Spleen (tissue), 11 donors: Measurements from ENCODE around the gene ANKS1B. TPM values are rescaled to one million over a fixed set of nuclear protein-coding genes. Genes with fewer than 3 reads are reported as not detected.

Experiments used
- DNase-seq: peaks from one replicate; pipeline ENCODE4 v3.0.0-alpha.2; 2020
- H3K27ac ChIP-seq, 8 donors: fragments of 200-600 bp; sonication (generic) in 7 of 8; 1 replicate in 4 of 8; 2 replicates in 4 of 8; pipeline versions ENCODE4 v1.5.0 to v1.8.0; 2016 to 2021; ENCODE audit warnings: inconsistent platforms in 4 of 8, mild to moderate bottlenecking in 4 of 8, moderate library complexity in 1 of 8
- H3K27me3 ChIP-seq, 7 donors: fragments of 200-600 bp; sonication (generic) in 6 of 7; replicated peaks in 1 of 7; 1 replicate in 4 of 7; 2 replicates in 3 of 7; pipeline versions ENCODE4 v1.5.0 to v1.8.0; 2016 to 2021; ENCODE audit warnings: inconsistent platforms in 3 of 7, mild to moderate bottlenecking in 1 of 7
- H3K36me3 ChIP-seq, 6 donors: fragments of 200-600 bp; sonication (generic) in 5 of 6; 1 replicate in 4 of 6; 2 replicates in 2 of 6; pipeline versions ENCODE4 v1.5.0 to v1.8.0; 2016 to 2021; ENCODE audit warnings: inconsistent platforms in 2 of 6
- H3K4me1 ChIP-seq, 6 donors: fragments of 200-600 bp; sonication (generic) in 5 of 6; 1 replicate in 3 of 6; 2 replicates in 3 of 6; pipeline versions ENCODE4 v1.5.0 to v1.8.0; 2016 to 2021; ENCODE audit warnings: inconsistent platforms in 3 of 6
- H3K4me3 ChIP-seq, 8 donors: fragments of 200-600 bp; sonication (generic) in 7 of 8; 1 replicate in 4 of 8; 2 replicates in 4 of 8; pipeline versions ENCODE4 v1.5.0 to v1.8.0; 2016 to 2021; ENCODE audit warnings: inconsistent platforms in 4 of 8, mild to moderate bottlenecking in 4 of 8, moderate library complexity in 2 of 8
- H3K9me3 ChIP-seq, 8 donors: fragments of 200-600 bp; sonication (generic) in 7 of 8; 1 replicate in 4 of 8; 2 replicates in 4 of 8; pipeline versions ENCODE4 v1.5.0 to v1.8.0; 2016 to 2021; ENCODE audit warnings: inconsistent platforms in 4 of 8
- POLR2A ChIP-seq, 3 donors: fragments of 450-650 bp; IDR thresholded peaks; one replicate each; pipeline ENCODE4 v1.5.1; 2017; ENCODE audit warnings: antibody characterized with exemption in 3 of 3, mild to moderate bottlenecking in 1 of 3
- POLR2AphosphoS5 ChIP-seq, 3 donors: sonication (generic); formaldehyde crosslinking; IDR thresholded peaks; one replicate each; pipeline ENCODE4 v1.5.1; 2017; ENCODE audit warnings: antibody characterized with exemption in 3 of 3
- WGBS, 5 donors: extraction: QIAGEN DNeasy Blood & Tissue Kit in 3 of 5; methylation state at CpG; one replicate each; pipeline versions ENCODE4 v1.1.5 to v1.1.7; 2013 to 2018; 5-methylcytosine and 5-hydroxymethylcytosine counted together
- intact Hi-C: fragments of 100-400 bp; cut with DNase I; formaldehyde crosslinking; loops from one replicate; pipeline ENCODE4 v1.15.0; 2023; ENCODE audit warnings: low total_unique reads
- polyA plus RNA-seq, 3 donors: library from polyadenylated mRNA; stranded (reverse); fragments of 200-250 nt; gene quantifications; one replicate each; pipeline ENCODE4 v1.2.1, GENCODE V29; 2013
- total RNA-seq, 7 donors: library from RNA; depleted of rRNA in 3 of 7; stranded (reverse); fragments of >200 nt in 3 of 7; fragmentation: NEBNext Ultra II Directional in 4 of 7; extraction: Animal tissue kit (Norgen Biotek cat#: 25700) in 4 of 7; gene quantifications; one replicate each; pipeline versions ENCODE4 v1.1.0 to v1.2.1, GENCODE V29; 2016 to 2021
- TF ChIP-seq, protein P1 (sequence below), 11 experiments: fragments of 200-600 bp in 7 of 11; fragments of 450-650 bp in 4 of 11; sonication (generic) in 4 of 11; IDR thresholded peaks in 8 of 11; conservative IDR thresholded peaks in 3 of 11; 1 replicate in 7 of 11; 2 replicates in 4 of 11; pipeline versions ENCODE4 v1.4.0 to v1.8.0; 2016 to 2021; ENCODE audit warnings: antibody characterized with exemption in 11 of 11, inconsistent platforms in 4 of 11, mild to moderate bottlenecking in 1 of 11
- donor health status: healthy with polysubstance abuse.
- donor health status: DM: no; HTN: no; CAD: no; lungs with moderate emphysema.
- donor health status: DM: no; HTN: no; CAD: no.
- donor health status: Bipolar disorder and iron deficiency.
- donor health status: healthy.
- donor health status: DM: no; HTN: no; CAD: no.
- donor health status: DM: yes; HTN: yes; CAD: no.

Gene ANKS1B
- total and polyA plus RNA-seq, 10 donors: 0.21 to 8.0 (median 4.2) TPM

- Histone ChIP-seq H3K27ac (no peak overlapping the region), H3K27me3 (no peaks in the 10 kb centered on the region), H3K9me3 (peaks cover 0 to 24% (median 8%) of the 10 kb centered on the region in 8 donors), H3K36me3 (no peaks in the 10 kb centered on the region), H3K4me3 (no peak overlapping the region), H3K4me1 (no peaks in the 10 kb centered on the region)
- TF ChIP-seq, protein P1, sequence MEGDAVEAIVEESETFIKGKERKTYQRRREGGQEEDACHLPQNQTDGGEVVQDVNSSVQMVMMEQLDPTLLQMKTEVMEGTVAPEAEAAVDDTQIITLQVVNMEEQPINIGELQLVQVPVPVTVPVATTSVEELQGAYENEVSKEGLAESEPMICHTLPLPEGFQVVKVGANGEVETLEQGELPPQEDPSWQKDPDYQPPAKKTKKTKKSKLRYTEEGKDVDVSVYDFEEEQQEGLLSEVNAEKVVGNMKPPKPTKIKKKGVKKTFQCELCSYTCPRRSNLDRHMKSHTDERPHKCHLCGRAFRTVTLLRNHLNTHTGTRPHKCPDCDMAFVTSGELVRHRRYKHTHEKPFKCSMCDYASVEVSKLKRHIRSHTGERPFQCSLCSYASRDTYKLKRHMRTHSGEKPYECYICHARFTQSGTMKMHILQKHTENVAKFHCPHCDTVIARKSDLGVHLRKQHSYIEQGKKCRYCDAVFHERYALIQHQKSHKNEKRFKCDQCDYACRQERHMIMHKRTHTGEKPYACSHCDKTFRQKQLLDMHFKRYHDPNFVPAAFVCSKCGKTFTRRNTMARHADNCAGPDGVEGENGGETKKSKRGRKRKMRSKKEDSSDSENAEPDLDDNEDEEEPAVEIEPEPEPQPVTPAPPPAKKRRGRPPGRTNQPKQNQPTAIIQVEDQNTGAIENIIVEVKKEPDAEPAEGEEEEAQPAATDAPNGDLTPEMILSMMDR (IDR thresholded peaks at IDR 0.05 in 8 of 11, conservative IDR thresholded peaks at IDR 0.05 in 3 of 11): no peak
- no peak for TF ChIP-seq POLR2A (IDR thresholded peaks at IDR 0.05)
- TF ChIP-seq POLR2AphosphoS5 (IDR thresholded peaks at IDR 0.05): no peak
- intact Hi-C loops: no loop called here
- DNase-seq: no peak
- WGBS, 5 donors: 82 to 94% (median 90%) methylated on average over 1 of the region's 1 CpG
Observed at GRCh38 chr12:99284161-99284560, 700.6 kb downstream of the ANKS1B start.

DNA sequence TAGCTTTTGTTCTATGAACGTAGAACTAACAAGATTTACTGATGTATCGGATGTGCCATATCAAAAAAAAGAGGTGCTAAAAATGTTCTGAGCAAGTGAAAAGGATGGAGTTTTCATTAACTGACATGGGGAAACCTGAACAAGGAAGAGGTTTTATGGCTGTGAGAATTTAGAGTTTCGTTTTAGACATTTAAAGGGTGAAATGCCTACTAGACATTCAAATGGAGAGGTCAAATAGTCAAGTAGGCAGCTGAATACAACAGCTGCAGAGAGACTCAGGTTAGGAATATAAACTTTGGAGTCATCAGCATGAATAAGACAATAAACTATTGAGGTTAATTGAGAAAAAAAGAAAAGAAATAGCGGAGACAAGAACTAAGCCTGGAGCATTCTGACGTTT is 702.1 kb downstream of the ANKS1B start:
- Histone ChIP-seq H3K27me3 (no peaks in the 10 kb centered on the region), H3K4me3 (no peak overlapping the region), H3K4me1 (no peaks in the 10 kb centered on the region), H3K36me3 (no peaks in the 10 kb centered on the region), H3K27ac (no peak overlapping the region), H3K9me3 (peaks cover 0 to 18% (median 0%) of the 10 kb centered on the region in 8 donors)
- no peak for DNase-seq
- TF ChIP-seq POLR2AphosphoS5 (IDR thresholded peaks at IDR 0.05): no peak
- no peak for TF ChIP-seq POLR2A (IDR thresholded peaks at IDR 0.05)
- TF ChIP-seq, protein P1 (IDR thresholded peaks at IDR 0.05 in 8 of 11, conservative IDR thresholded peaks at IDR 0.05 in 3 of 11): no peak
- WGBS, 5 donors: 63 to 75% (median 67%) methylated on average over 5 of the region's 5 CpGs
- intact Hi-C loops: no loop called here

DNA sequence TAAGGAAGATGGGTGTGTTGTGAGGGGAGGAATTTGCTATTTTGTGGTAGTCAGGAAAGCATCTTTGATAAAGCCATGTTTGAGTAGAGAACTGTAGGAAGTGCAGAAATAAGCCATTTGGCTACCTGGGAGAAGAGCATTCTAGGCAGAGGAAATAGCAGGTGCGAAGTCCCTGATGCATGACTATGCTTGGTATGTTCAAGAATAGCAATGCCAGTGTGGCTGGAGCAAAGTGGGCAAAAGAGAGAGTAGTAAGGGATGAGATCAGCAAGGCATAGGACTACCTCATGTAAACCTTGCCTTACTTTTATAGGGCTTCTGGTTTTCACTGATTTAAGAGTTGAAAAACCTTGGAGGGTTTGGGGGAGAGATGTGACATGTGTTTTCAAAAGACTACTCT is 702.6 kb downstream of the ANKS1B start:
- WGBS, 5 donors: 70 to 92% (median 81%) methylated on average over 1 of the region's 1 CpG
- intact Hi-C loops: no loop called here

GRCh38 chr12:99281277-99281676 is 703.5 kb downstream of the ANKS1B start:
- Histone ChIP-seq H3K4me1 (no peaks in the 10 kb centered on the region), H3K27me3 (no peaks in the 10 kb centered on the region), H3K36me3 (no peaks in the 10 kb centered on the region), H3K9me3 (peaks cover 0 to 17% (median under 1%) of the 10 kb centered on the region in 8 donors), H3K27ac (no peak overlapping the region), H3K4me3 (no peak overlapping the region)
- no peak for DNase-seq
- 51 to 69% (median 61%) methylated on average over 2 of the region's 2 CpGs for WGBS, 5 donors
- intact Hi-C loops: no loop called here
- TF ChIP-seq, protein P1 (IDR thresholded peaks at IDR 0.05 in 8 of 11, conservative IDR thresholded peaks at IDR 0.05 in 3 of 11): no peak
- TF ChIP-seq POLR2A (IDR thresholded peaks at IDR 0.05): no peak

More for the DNA sequence above, 702.6 kb downstream of the ANKS1B start:
- peaks cover 0 to 16% (median 0%) of the 10 kb centered on the region in 8 donors for H3K9me3 ChIP-seq
- DNase-seq: no peak
- no peaks in the 10 kb centered on the region for H3K36me3 ChIP-seq
- H3K4me1 ChIP-seq: no peaks in the 10 kb centered on the region
- H3K27me3 ChIP-seq: no peaks in the 10 kb centered on the region
- TF ChIP-seq POLR2AphosphoS5 (IDR thresholded peaks at IDR 0.05) (no peak), POLR2A (IDR thresholded peaks at IDR 0.05) (no peak)
- TF ChIP-seq, protein P1 (IDR thresholded peaks at IDR 0.05 in 8 of 11, conservative IDR thresholded peaks at IDR 0.05 in 3 of 11): no peak
- H3K4me3 ChIP-seq: no peak overlapping the region
- H3K27ac ChIP-seq: no peak overlapping the region
